Fibroblast of lung (primary cell): ENCODE results near the gene BTBD7.

Experiments
- CTCF ChIP-seq, 2 donors: IDR thresholded peaks in 1 of 2; conservative IDR thresholded peaks in 1 of 2; 1 replicate in 1 of 2; 2 replicates in 1 of 2; pipeline ENCODE4 v1.5.1; 2011 to 2012; ENCODE audit warnings: low read length in 2 of 2, control low read depth in 1 of 2, inconsistent platforms in 1 of 2, low read depth in 1 of 2, mild to moderate bottlenecking in 1 of 2
- EZH2 ChIP-seq: IDR thresholded peaks from 2 replicates; pipeline ENCODE4 v1.5.1; 2012; ENCODE audit warnings: low read length, control low read depth, mild to moderate bottlenecking; ENCODE audit errors: missing control alignments

GRCh38 chr14:93228550-93228949 lies 104.3 kb downstream of the BTBD7 start:
- TF ChIP-seq CTCF (conservative IDR thresholded peaks at IDR 0.05 in 1 of 2, IDR thresholded peaks at IDR 0.05 in 1 of 2; ENCODE audit: low read depth in 1 of 2, low read length in 2 of 2) (no peak), EZH2 (no peak)
